Stimulated activated CD8-positive, alpha-beta memory T cell treated with anti-CD3 and anti-CD28 coated beads, Interleukin-7, amount 100 ng/mL, for 24 hours (primary cell): Measurements from ENCODE around the gene CTNNB1.

Experiments used
- DNase-seq: peaks from one replicate; pipeline ENCODE4 v3.0.0-alpha.2; 2020; ENCODE audit warnings: low read depth

Gene CTNNB1

GRCh38 chr3:41219424-41219823 lies 20.1 kb downstream of the CTNNB1 start:
- no peak for DNase-seq

- DNase-seq, result no peak
Observed at GRCh38 chr3:41220906-41221677, 21.8 kb downstream of the CTNNB1 start.

- no peak for DNase-seq
Observed at GRCh38 chr3:41222012-41222411, 22.7 kb downstream of the CTNNB1 start.

GRCh38 chr3:41222501-41222900 lies 23.2 kb downstream of the CTNNB1 start:
- DNase-seq, result no peak

- no peak for DNase-seq
Observed at GRCh38 chr3:41223078-41223477, 23.8 kb downstream of the CTNNB1 start.

GRCh38 chr3:41223691-41224090 lies 24.4 kb downstream of the CTNNB1 start:
- no peak for DNase-seq

- no peak for DNase-seq
Observed at GRCh38 chr3:41224120-41224806, 25.0 kb downstream of the CTNNB1 start.

GRCh38 chr3:41234823-41235721 lies 35.8 kb downstream of the CTNNB1 start:
- DNase-seq, result no peak

- DNase-seq, result no peak
Observed at GRCh38 chr3:41236228-41236627, 36.9 kb downstream of the CTNNB1 start.

- no peak for DNase-seq
Observed at GRCh38 chr3:41237907-41238306, 38.6 kb downstream of the CTNNB1 start.

- no peak for DNase-seq
Observed at GRCh38 chr3:41239587-41239986, 40.3 kb downstream of the CTNNB1 start.

- no peak for DNase-seq
Observed at GRCh38 chr3:41241161-41241560, 41.9 kb downstream of the CTNNB1 start.

GRCh38 chr3:41241800-41242571 lies 42.7 kb downstream of the CTNNB1 start:
- no peak for DNase-seq

- DNase-seq, result no peak
Observed at GRCh38 chr3:41243183-41243582, 43.9 kb downstream of the CTNNB1 start.

GRCh38 chr3:41244620-41245336 lies 45.5 kb downstream of the CTNNB1 start:
- no peak for DNase-seq

- no peak for DNase-seq
Observed at GRCh38 chr3:41247055-41248004, 48.0 kb downstream of the CTNNB1 start.

GRCh38 chr3:41248525-41248924 lies 49.2 kb downstream of the CTNNB1 start:
- DNase-seq, result no peak

GRCh38 chr3:41249318-41249717 lies 50.0 kb downstream of the CTNNB1 start:
- no peak for DNase-seq

GRCh38 chr3:41250825-41251224 lies 51.5 kb downstream of the CTNNB1 start:
- no peak for DNase-seq

GRCh38 chr3:41251593-41251992 lies 52.3 kb downstream of the CTNNB1 start:
- no peak for DNase-seq
